Activated CD8-positive, alpha-beta memory T cell treated with anti-CD3 and anti-CD28 coated beads, Interleukin-2, amount 50 U/mL, for 4 hours (primary cell): Measurements from ENCODE around the gene AACS.
"Not testable (repeated sequence)": the region's sequence is repeated elsewhere in the genome, so short reads cannot be mapped to it uniquely, and the experiment has no call there.

ENCODE experiments used
- DNase-seq: peaks from one replicate; pipeline ENCODE4 v3.0.0-alpha.2; 2020

Gene AACS

DNA sequence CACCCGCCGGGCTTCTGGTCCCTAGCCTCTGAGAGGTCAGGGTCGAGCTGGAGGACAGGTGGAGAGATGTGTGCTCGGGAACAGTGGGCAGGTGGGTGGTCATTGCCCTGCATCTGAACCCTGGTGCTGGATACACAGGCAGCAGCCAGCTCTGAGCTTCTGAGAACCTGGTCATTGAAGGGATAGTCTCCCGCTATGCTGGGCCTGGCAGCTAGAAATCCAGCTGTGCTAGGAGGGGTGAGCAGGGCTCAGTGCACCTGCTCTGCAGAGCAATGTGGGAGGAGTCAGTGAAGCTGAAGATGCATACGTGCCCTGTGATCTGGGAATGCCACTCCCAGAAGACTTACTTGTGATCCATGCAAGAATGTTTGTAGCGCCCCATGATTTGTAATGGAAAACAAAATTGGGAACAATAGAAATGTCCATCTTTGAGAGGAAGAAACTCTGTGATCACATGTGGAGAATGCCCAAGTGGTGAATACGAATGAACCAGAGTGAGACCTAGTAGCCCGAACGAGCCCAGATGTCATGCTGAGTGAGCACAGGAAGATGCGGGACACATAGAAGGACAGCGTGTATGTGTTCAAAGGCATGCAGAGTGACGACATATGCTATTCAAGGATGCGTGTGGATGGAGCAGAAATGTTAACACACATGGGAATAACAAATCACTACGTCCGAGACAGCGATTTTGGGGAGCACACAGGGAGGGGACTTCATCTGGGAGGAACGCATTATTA, 63.4 kb downstream of the AACS start:
- no peak for DNase-seq

DNA sequence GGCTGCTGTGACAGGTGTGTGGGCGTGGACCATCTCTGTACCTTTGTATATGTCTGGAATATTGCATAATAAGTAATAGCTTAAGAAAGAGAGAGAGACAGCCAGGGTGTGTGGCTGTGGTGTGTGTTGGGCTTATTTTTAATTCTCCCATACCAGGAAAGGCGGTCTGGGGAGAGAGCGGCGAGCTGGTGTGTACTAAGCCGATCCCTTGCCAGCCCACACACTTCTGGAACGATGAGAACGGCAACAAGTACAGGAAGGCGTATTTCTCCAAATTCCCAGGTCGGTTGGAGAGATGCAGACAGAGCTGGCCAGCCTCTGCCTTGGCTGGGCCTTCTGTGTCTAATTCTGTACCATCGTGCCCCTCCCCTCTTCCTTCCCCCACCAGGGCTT, 63.9 kb downstream of the AACS start:
- no peak for DNase-seq

DNA sequence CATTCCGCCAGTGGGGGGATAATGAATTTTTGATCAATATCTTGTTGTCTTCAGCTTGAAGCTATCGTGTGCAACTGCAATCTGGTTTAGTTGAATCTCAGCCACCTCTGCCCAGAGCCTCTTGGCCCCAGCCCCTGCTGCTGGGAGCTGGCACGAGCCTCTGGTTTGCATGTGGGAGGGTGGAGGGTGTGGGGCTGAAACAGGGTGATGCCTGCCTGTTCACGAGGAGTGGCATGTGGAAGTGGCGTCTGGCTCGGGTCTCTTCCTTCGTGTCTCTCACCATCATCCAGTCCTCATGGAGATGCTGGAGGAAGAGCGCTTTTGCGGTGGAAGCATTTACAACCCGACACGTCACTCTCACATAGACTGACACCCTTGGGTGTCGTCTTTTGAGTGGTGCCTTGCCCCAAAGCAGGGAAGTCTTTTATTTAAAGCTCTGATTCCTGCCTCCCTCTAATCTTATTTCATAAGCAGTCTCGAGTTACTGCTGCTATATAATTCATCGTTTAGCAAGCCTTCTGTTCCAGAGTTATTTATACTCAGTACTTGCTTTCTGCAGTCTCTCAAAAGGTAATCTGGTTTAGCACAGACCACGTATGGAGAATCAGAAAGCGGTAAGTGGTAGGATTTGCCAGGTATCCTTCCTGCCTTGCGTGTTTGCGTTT, 64.5 kb downstream of the AACS start:
- DNase-seq = no peak

DNA sequence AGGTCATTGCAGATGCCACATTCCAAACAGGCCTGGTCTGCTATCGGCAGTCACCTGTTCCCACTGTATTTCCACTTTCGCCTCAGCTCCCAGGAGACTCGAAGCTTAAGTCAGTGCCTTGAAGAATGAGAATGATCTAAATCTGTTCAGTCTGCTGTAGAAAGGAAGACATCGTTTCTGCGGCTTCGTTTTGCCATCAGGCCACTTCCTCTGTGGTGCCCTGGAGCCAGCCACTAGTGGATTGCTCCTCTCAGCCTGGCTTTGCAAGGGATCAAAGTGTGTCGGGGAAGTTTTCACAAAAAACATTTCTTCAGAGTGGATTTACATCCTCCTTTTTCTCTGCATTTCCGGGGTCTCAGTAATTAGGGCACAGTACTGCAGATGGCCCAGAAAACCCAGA, 66.7 kb downstream of the AACS start:
- no peak for DNase-seq

DNA sequence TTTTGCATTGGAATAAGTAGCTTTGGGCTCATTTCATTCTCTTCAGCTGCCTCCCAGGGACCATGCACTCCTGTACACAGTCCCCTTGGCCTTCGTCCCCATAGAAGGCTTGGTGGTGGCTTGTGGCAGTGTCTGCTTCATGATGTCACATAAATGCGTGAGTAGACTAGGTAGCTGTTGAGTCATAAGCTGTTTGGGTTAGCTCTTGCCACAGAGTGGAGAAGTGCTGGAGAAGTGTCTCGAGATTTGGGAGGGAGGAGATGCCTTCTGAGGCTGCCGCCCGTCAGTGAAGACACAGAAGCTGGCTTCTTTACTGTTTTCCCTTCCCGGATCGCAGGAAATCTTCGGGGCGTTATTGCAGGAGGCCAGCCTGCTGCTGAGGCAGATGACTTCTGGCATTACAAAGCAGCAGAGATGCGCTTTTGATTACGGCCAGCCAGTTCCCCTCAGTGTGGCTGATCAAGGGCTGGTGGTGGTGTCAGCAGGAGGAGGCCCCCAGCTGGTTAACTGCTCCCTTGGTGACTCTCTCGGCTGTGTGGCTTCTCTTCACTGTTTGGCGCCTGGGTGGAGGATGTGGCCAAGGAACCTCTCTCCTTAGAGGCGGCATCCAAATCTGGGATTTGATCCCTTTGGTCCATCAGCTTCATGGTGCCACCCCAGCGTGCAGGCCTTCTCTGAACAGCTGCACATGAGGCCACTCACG, 67.6 kb downstream of the AACS start:
- DNase-seq = no peak

DNA sequence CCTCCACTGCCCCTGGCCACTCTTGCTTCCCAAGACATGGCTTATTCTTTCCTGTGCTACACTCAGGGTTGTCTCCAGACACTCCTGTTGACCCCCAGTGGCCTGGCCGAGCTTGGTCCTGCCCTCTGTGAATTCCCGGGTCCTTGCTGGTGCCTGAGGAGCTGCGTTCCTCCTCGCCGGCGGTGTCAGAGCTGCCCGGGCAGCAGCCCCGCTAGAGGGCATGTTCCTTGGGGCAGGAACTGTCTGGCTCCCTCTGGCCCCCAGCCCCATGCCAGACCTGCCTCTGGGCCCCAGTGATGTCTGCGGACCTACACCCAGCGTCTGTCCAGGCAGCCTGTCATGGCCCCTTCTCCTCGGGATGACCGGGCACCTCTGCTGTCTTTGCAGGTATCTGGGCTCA, 68.4 kb downstream of the AACS start:
- no peak for DNase-seq

DNA sequence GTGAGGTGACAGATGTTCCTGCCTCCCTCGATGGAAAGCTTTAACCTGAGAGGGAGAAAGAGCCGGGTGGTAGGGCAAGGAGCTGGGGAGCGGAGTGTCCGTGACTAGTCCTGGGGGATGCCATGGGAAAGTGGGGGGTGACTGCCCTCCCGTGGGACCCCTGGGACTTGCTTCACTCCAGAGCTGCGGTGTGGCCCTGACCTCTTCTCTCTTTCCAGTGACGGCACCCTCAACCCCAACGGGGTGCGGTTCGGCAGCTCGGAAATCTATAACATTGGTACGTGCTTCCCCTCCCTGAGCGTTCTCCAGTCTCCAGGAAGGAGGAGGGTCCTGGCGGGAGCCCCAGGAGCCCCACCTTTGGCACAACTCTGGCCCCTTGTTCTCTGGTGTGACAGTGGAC, 69.3 kb downstream of the AACS start:
- no peak for DNase-seq

DNA sequence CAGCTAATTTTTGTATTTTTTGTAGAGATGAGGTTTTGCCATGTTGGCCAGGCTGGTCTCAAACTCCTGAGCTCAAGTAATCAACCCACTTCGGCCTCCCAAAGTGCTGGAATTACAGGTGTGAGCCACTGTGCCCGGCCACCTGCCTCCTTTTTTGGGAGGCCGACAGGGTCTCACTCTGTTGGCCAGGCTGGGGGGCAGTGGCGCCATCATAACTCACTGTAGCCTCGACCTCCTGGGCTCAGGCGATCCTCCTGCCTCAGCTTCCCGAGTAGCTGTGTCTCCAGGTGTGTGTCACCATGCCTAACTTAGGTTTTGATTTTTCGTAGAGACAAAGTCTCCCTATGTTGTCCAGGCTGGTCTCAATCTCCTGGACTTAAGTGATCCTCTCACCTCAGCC, 70.7 kb downstream of the AACS start:
- DNase-seq = no peak

DNA sequence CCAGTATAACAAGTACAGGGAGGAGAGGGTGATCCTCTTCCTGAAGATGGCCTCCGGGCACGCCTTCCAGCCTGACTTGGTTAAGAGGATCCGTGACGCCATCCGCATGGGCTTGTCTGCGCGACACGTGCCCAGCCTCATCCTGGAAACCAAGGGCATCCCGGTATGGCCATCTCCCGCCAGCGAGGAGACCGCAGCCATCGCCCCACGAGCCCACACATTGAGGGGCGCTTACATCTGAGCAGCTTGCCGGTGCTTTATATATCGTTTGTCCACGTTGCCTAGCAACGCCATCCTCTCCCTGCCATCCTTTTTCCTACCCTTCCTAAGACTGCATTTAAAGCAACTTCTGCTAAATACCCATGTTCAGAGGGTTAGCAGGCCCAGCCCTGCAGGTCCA, 71.5 kb downstream of the AACS start:
- no peak for DNase-seq

DNA sequence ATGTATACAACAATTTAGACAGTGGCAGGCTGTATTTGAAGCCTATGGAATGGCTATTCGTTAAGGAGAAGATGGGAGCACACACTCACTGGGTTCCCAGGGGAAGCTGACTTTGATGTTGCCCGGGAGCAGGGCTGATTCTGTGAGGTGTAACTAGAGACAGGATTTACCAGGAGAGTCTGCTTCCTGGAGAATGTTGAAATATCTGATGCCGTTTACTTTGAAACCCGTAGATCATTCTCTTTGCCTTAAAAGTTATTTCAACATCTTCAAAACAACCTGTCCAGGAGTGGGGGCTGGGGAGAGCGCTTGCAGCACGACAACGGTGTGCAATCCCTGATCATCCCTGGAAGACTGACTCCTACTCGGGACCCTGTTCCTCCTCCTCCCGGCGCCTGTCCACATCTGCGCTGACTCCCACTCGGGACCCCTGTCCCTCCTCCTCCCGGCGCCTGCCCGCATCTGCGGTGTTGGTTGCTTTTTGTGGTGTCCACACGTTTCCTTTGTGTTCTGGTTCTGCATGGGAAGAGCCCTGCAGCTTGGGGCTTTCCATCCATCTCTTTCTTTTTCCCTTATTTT, 72.6 kb downstream of the AACS start:
- DNase-seq = no peak

DNA sequence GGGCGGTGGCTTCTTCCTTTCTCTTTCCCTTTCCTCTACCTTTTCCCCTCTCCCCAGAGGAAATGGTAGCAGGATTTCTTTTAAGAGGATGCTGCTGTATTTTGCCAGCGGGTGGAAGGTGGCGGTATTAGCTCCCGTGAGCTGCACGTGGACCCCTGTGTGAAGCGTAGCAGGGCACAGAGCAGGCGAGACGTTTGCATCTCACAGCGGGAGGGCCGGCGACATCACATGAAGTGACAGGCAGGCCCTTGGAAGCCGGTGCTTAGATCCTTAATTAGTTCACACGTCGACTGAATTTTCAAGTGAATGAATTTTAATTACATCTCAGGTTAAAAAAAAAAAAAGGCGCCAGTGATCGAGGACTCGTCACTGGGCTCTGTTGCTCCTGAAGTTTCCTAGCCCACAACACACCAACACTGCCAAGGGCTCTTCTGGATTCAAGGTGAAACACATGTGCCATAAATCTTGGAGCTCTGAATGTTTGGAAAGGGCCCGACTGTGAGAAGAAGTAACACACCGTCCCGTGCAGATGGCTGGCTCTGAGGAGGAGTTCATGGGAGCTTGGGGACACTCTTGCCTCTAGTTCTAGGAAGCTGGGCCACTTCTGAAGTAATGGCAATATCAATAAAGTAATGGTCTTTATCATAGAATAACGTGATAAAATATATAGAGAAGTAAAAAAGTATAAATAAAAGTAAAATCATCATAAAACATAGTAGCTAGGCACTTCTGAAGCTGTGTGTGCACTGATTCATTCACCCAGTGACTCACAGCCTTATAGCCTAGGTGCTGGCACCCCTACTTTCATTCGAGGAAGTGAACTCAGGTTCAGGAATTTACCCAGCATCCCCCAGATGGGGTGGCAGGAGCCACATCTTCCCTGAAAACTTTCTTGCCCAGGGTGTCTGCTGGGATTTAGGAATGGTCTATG, 75.3 kb downstream of the AACS start:
- no peak for DNase-seq

DNA sequence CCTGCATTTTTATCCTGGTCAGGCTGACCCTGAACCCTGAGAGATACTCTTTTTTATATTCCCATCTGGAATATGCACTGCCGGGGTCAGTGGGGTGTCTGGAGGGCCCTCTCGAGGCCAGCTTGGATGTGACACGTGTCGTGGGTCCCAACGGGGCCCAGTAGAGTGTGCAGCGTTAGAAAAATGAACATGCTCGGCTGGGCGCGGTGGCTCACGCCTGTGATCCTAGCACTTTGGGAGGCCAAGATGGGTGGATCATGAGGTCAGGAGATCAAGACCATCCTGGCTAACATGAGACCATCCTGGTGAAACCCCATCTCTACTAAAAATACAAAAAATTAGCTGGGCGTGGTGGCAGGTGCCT, 76.0 kb downstream of the AACS start:
- not testable (repeated sequence) for DNase-seq

DNA sequence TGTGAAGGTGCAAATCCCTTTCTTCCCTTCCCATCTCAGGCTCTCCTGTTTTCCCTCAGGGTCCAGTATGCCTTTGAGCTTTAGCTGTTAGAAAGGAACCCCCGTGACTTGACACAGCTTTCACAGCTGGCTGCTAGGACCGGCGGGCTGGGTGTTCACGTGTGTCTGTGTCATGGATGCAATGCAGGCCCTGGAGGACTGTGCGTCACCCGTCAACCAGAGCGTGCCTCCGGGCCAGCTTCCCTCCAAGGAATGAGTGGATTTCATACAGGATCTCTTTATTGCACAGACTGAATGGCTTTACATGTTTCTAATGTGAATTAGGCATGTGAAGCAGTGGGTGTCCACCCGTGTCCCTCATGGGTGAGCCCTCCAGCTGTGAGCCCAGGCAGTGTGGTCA, 77.4 kb downstream of the AACS start:
- DNase-seq = no peak

DNA sequence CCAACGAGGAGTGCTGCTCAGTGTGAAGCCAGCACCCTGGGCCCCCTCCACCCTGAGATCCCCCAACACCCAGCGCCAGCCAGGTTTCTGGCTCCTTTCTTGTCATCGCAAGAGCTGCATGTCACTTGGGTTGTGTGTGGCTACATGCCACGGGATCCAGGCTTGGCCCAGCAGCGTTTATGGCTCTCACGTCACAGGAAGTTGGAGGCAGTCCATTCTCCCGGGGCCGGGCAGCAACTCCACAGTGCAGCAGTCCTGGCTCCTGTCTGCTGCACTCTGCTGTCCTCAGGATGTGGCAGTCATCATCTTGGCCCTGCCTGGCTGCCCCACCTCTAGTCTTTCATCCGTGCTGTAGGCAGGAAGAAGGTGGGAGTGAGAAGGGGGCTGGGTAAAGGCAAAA, 78.3 kb downstream of the AACS start:
- DNase-seq = no peak

DNA sequence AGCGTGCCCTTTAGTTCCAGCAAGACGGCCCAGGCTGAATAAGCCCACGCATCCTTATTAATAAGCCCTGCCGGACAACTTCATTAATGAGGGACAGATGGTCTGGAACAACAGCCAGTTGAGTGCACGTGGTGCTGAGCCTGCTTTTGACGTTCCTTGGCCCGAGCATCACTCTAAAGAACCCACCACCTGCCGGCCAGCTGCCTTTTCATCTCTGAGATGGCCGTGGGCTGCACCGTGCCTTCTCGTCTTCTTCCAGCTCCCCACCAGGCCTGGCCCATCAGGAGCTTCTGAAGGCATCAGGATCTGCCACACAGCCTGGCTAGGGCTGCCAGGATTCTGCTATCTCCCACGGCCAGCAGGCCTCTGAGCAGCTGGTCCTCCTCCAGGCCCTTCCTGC, 80.0 kb downstream of the AACS start:
- no peak for DNase-seq

DNA sequence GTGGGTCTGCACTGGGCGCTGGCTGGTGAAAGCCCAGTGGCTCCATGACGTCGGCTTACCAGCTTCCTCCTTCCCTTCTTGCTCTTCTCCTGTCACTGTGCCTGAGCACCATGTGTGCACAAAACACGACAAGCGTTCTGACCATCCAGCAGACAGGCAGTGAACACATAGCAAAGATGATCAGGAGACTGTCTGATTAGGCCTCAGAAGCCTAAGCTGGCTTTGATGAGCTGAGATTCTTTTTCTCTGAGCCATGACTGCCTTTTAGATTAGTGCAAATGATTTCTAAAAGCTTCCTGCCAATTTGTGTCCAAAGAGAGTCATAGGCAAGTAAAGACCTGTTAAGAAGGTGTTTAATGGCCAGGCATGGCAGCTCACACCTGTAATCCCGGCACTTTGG, 83.1 kb downstream of the AACS start:
- DNase-seq = no peak

DNA sequence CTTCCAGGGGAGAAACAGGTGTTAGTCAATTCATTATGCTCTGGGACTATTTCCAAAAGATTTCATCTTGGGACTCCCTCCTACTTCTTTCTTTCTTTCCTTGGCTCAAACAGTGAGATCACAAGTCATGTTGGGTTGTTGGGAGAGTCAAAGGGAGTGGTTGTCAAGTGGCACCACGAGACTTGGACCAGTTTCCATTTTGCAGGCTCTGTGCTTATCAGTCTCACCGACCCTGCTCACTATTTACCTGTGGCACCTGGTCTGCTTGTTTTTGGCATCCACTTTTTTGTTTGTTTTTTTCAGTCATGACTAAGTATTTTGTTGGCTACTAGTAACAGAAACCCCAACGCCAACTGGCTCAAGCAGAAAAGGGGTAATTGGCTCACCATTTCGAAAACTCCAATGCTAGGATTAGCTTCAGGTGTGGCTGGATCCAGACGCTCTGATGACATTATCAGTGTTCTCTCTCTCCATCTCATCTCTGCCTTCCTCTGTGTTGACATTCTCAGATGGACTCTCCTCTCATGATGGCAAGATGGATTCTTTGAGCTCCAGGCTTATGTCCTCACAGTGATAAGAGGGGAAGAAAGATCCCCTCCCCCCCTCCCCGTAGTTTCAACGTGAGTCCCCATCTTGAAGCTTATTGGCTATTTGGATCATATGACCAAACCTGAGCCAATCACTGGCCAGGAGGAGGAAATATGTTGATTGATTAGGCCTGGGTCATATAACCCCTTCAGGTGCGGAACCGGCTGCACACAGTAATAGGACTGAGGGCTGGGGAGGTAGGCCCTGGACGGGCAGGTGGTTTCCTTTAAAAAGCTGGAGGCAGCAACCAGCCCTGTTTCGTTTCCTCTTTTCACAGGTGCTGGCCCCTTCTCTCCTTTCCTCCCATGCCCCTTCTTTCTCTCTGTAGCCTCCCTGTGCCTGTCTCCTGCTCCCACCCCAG, 84.2 kb downstream of the AACS start:
- no peak for DNase-seq

DNA sequence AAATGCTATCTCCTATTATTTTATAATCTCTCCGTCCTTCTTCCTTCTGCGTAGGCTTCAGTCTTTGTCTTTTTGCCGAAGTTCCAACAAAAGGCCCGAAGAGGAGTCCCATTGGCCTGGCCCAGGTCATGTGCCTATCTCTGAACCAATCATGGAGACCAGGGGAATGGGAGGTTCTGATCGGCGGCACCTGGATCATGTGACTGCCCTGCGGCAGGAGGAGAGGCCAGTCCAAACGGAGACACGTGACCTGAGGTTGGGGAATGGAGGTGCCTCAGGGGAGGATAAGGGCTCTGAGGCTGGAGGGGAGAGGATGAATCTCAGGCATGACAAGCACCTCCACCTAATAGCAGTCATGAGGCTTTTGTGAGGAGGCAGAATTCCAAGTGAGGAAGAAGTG, 86.0 kb downstream of the AACS start:
- DNase-seq = no peak

DNA sequence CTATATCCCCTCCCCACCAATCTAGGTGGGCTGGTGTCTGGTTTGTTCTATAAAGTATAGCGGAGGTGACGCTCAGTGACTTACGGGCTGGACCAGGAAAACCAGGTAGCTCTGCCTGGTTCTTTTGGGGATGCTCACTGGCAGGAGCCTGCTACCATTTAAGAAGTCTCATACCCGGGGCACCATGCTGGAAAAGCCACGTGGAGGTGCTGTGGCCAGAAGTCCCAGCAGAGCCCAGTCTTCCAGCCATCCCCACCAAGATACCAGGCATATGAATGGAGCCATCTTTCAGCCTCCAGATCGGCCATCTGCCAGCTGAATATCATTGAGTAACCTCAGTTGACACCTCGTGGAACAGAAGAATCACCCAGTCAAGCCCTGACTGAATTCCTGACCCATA, 87.2 kb downstream of the AACS start:
- no peak for DNase-seq

DNA sequence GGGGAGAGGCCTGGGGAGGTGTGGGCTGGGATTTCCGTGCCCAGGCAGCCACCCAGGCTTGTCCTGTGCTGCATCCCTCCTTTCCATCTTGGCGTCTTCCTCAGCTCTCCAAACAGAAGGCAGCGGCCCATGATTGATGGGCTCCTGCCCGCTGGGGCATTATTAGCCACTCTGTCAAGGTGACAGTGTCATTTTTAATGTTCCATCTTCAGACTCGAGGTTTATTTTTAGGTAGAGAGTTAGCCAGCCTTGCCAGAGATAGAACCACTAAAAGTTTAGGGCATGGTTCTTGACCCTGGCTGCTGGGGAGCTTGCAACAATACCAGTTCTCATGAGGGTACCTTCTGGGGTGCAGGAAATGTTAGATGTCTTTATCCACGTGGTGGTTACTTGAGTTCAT, 90.1 kb downstream of the AACS start:
- no peak for DNase-seq

DNA sequence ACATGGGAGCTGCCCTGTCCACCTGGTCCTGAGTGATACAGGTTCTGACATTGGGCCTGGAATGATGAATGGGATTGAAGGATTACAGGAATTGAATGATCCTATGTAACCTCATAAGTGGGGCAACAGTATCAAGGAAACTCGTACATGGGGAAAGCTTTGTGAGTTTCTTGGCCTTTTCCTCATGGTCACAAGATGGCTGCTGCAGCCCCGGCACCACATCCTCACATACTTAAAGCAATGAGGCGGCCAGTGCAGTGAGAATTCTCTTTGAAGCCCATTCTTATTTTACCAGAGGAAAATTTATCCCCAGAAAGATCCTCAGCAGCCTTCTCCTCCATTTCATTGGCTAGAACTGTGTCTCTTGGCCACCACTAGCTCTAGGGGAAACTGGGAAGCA, 91.9 kb downstream of the AACS start:
- no peak for DNase-seq

DNA sequence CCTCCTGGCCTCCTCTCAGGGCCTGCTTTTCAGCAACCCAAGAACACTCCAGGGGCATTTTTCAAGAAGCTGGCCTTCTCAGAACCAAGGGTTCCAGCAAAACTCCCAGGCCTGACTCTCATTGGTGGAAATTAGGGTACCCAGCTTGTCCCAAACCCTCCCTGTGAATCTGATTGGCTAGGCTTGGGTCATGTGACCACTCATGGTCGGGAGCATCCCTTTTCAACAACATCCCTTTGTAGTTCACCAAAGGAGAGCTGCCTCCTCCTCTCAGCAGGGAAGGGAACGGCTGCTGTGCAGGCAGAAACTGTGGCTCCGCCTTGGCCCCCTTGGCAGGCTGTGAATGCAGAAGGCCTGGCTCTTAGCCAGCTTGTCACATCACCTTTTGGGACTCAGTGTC, 94.5 kb downstream of the AACS start:
- no peak for DNase-seq
